GM12878 (cell line): ENCODE measurements around the gene SLX9. TPM values are rescaled to one million over a fixed set of nuclear protein-coding genes. Genes with fewer than 3 reads are reported as not detected.

Source experiments
- ATAC-seq: fragments of 200-7000 bp; cut with Tn5 transposase; 3 replicates; pipeline ENCODE4 v1.9.1; 2020; ENCODE audit warnings: mild to moderate bottlenecking, moderate library complexity
- BruUV-seq: library from RNA; stranded (reverse); fragments of 400-500 nt; replicated peaks from 2 replicates; lab custom pipeline; 2021; lab: Mats Ljungman, UMichigan
- CTCF ChIA-PET: fragments of 300-600 bp; sonication (Branson Sonifier 250); formaldehyde crosslinking; extraction: SDS; loops from one replicate; lab custom pipeline; 2021; ENCODE audit warnings: inconsistent platforms; lab: Yijun Ruan, JAX
- POLR2A ChIA-PET: fragments of 350-600 bp; formaldehyde crosslinking; extraction: SDS; loops from one replicate; lab custom pipeline; 2021; ENCODE audit warnings: inconsistent platforms; lab: Charles Lee
- RAD21 ChIA-PET: fragments of 300-600 bp; sonication (Branson Sonifier 250); formaldehyde crosslinking; loops from one replicate; lab custom pipeline; 2023; ENCODE audit warnings: antibody characterized with exemption; ENCODE audit not compliant: unreplicated experiment; lab: Charles Lee
- SMC1A ChIA-PET: fragments of 300-600 bp; sonication (Branson Sonifier 250); formaldehyde crosslinking; loops from one replicate; lab custom pipeline; 2023; ENCODE audit not compliant: unreplicated experiment, uncharacterized antibody; lab: Charles Lee
- DNase-seq: peaks from one replicate; pipeline ENCODE4 v3.0.0-alpha.2; 2011; ENCODE audit warnings: low read depth, low spot score
- FAIRE-seq: peaks from 3 replicates; lab custom pipeline; 2011; peaks lifted over from hg19 to GRCh38; lab: Jason Lieb, UNC
- H2AFZ ChIP-seq: 2 replicates; pipeline ENCODE4 v1.6.0; 2011; ENCODE audit warnings: low read depth, low read length, control low read depth; ENCODE audit not compliant: control insufficient read depth
- H3K27ac ChIP-seq: 2 replicates; pipeline ENCODE4 v1.5.1; 2011; ENCODE audit warnings: control low read depth; ENCODE audit not compliant: control insufficient read depth, insufficient read depth
- H3K27me3 ChIP-seq, 2 experiments: replicated peaks in 1 of 2; 2 replicates each; pipeline versions ENCODE4 v1.6.0 to v1.6.1; 2011; ENCODE audit warnings: low read length in 1 of 2; ENCODE audit not compliant: control insufficient read depth in 2 of 2, insufficient read depth in 2 of 2
- H3K36me3 ChIP-seq, 2 experiments: 2 replicates each; pipeline ENCODE4 v1.5.1; 2011; ENCODE audit warnings: low read length in 1 of 2; ENCODE audit not compliant: control insufficient read depth in 2 of 2, insufficient read depth in 2 of 2
- H3K4me1 ChIP-seq: 2 replicates; pipeline ENCODE4 v1.6.1; 2011; ENCODE audit warnings: mild to moderate bottlenecking, low read length, moderate library complexity, mixed read lengths; ENCODE audit not compliant: control insufficient read depth, insufficient read depth
- H3K4me2 ChIP-seq: 2 replicates; pipeline ENCODE4 v1.6.0; 2011; ENCODE audit warnings: control low read depth; ENCODE audit not compliant: control insufficient read depth, insufficient read depth
- H3K4me3 ChIP-seq: fragments of 200-600 bp; sonication (generic); 2 replicates; pipeline ENCODE4 v1.5.1; 2016
- H3K79me2 ChIP-seq: 2 replicates; pipeline ENCODE4 v1.6.0; 2011; ENCODE audit warnings: low read length; ENCODE audit not compliant: control insufficient read depth, insufficient read depth
- H3K9ac ChIP-seq: 2 replicates; pipeline ENCODE4 v1.8.0; 2011; ENCODE audit warnings: low read length, control low read depth, mixed read lengths; ENCODE audit not compliant: control insufficient read depth, insufficient read depth
- H3K9me3 ChIP-seq: replicated peaks from 3 replicates; pipeline ENCODE4 v1.5.1; 2011; ENCODE audit warnings: mild to moderate bottlenecking, low read length; ENCODE audit not compliant: control insufficient read depth, insufficient read depth
- H4K20me1 ChIP-seq: 2 replicates; pipeline ENCODE4 v1.6.0; 2011; ENCODE audit not compliant: control insufficient read depth, insufficient read depth
- ATF3 ChIP-seq: IDR thresholded peaks from 2 replicates; pipeline ENCODE4 v1.6.1; 2011; ENCODE audit warnings: low read depth, mild to moderate bottlenecking, low read length, moderate library complexity, borderline replicate concordance; ENCODE audit errors: extremely low read depth
- E2F8 ChIP-seq: fragments of 450-650 bp; IDR thresholded peaks from 2 replicates; pipeline ENCODE4 v1.6.1; 2018; ENCODE audit warnings: mild to moderate bottlenecking, low read depth, moderate library complexity; ENCODE audit not compliant: partially characterized antibody
- EED ChIP-seq: sonication (generic); IDR thresholded peaks from 2 replicates; pipeline ENCODE4 v1.6.1; 2016; ENCODE audit warnings: antibody characterized with exemption, low read depth
- ELK1 ChIP-seq: IDR thresholded peaks from 2 replicates; pipeline ENCODE4 v1.6.1; 2012; ENCODE audit warnings: low read depth, low read length, improper control_type of control experiment
- EZH2 ChIP-seq: IDR thresholded peaks from 2 replicates; pipeline ENCODE4 v1.6.1; 2012; ENCODE audit warnings: low read depth, mild to moderate bottlenecking, control low read depth, inconsistent platforms, low read length, borderline replicate concordance; ENCODE audit not compliant: control insufficient read depth
- FOS ChIP-seq: IDR thresholded peaks from 3 replicates; pipeline ENCODE4 v1.6.1; 2011; ENCODE audit warnings: borderline replicate concordance; ENCODE audit not compliant: insufficient read length; ENCODE audit errors: extremely low read depth
- GABPA ChIP-seq: IDR thresholded peaks from 2 replicates; pipeline ENCODE4 v1.6.1; 2014; ENCODE audit warnings: antibody characterized with exemption, low read depth, mild to moderate bottlenecking, inconsistent platforms
- GATAD2B ChIP-seq: fragments of 450-650 bp; conservative IDR thresholded peaks from 2 replicates; pipeline ENCODE4 v1.6.1; 2017; ENCODE audit warnings: low read depth, mild to moderate bottlenecking, moderate library complexity
- RBBP5 ChIP-seq: fragments of 200-600 bp; sonication (generic); conservative IDR thresholded peaks from 2 replicates; pipeline ENCODE4 v1.6.1; 2016
- SUZ12 ChIP-seq: fragments of 200-600 bp; sonication (generic); IDR thresholded peaks from one replicate; pipeline ENCODE4 v1.6.1; 2018; ENCODE audit warnings: antibody characterized with exemption, mild to moderate bottlenecking; ENCODE audit not compliant: unreplicated experiment
- TARDBP ChIP-seq: IDR thresholded peaks from 2 replicates; pipeline ENCODE4 v1.6.1; 2016; ENCODE audit warnings: borderline replicate concordance
- WGBS: methylation state at CpG from one replicate; pipeline ENCODE4 v1.1.6; 2016; ENCODE audit warnings: low lambda C conversion rate; ENCODE audit not compliant: insufficient replicate concordance, insufficient coverage; ENCODE audit errors: missing lambda C conversion rate; 5-methylcytosine and 5-hydroxymethylcytosine counted together
- in situ Hi-C: fragments of 300-500 bp; cut with MboI; formaldehyde crosslinking; loops from 9 replicates; pipeline ENCODE4 v1.14.3; 2018; ENCODE audit warnings: mixed read lengths
- intact Hi-C: fragments of 100-400 bp; cut with micrococcal nuclease; formaldehyde crosslinking; loops from one replicate; pipeline ENCODE4 v1.14.2; 2022; ENCODE audit not compliant: unreplicated experiment
- polyA plus RNA-seq, 11 experiments: library from polyadenylated mRNA; depleted of rRNA in 4 of 11; unstranded in 6 of 11; stranded (reverse) in 5 of 11; fragments of >200 nt; fragmentation: Nextera tagmentation in 4 of 11; fragmentation: Illumina TruSeq in 1 of 11; extraction: Ambion mirVana in 4 of 11; extraction: Trizol in 1 of 11; gene quantifications; 1 replicate in 1 of 11; 2 replicates in 10 of 11; pipeline versions ENCODE4 v1.2.1 to v1.2.3, GENCODE V29; 2011 to 2016; ENCODE audit warnings: inconsistent platforms in 2 of 11, missing spikeins in 2 of 11, low read depth in 1 of 11
- total RNA-seq, 4 experiments: library from RNA; depleted of rRNA in 3 of 4; stranded (reverse); fragments of >200 nt in 3 of 4; fragmentation: Illumina TruSeq in 1 of 4; extraction: Trizol in 1 of 4; gene quantifications; 2 replicates each; pipeline versions ENCODE4 v1.2.1 to v1.2.3, GENCODE V29; 2013 to 2021

The SLX9 gene
- total and polyA plus RNA-seq, 10 of the 15 experiments (the other 5 are each of a cell fraction or from before 2014, with no cell fraction given) = 0.69 to 81.3 (median 33.9) TPM

- no peaks in the 10 kb centered on the region for H4K20me1 ChIP-seq
- POLR2A ChIA-PET = interaction anchor here (0.6 to 1.8 kb wide), 2 partner anchors 40 to 448 kb away, joined by 8 to 9 read pairs; no protein-coding TSS in a partner anchor
Observed at GRCh38 chr21:44891631-44892031, 48.2 kb upstream of the SLX9 start.

More at GRCh38 chr21:44891631-44892031, 48.2 kb upstream of the SLX9 start:
- FAIRE-seq (no peak), ATAC-seq (no peak), DNase-seq (no peak)
- Histone ChIP-seq H3K27me3 (no peaks in the 10 kb centered on the region), H3K9ac (no peak overlapping the region), H3K27ac (no peak overlapping the region), H3K4me3 (no peak overlapping the region), H3K9me3 (no peaks in the 10 kb centered on the region), H3K4me1 (no peaks in the 10 kb centered on the region), H3K36me3 (peaks cover 0 to 3% of the 10 kb centered on the region in 2 experiments; a peak in 1 of 4 replicates), H3K79me2 (no peaks in the 10 kb centered on the region), H2AFZ (no peak overlapping the region), H3K4me2 (no peak overlapping the region)
- ChIA-PET SMC1A (interaction anchor here (0.8 to 6.1 kb wide), 4 partner anchors 11 to 41 kb away, joined by 4 to 56 read pairs (median 5); no protein-coding TSS in a partner anchor), CTCF (interaction anchor here (1.0 to 5.5 kb wide), 10 partner anchors 10 to 239 kb away, joined by 3 to 80 read pairs (median 6); no protein-coding TSS in a partner anchor), RAD21 (interaction anchor here (0.8 to 3.9 kb wide), 4 partner anchors 18 to 50 kb away, joined by 5 to 32 read pairs (median 8); partner anchors contain the start of gene PTTG1IP)
- intact Hi-C loops (loop anchor here (1.0 kb wide), 1 partner anchor 40 kb away; no protein-coding TSS in a partner anchor), in situ Hi-C loops (no loop called here)
- no TSS peak for BruUV-seq
- 97% methylated on average over 15 of the region's 15 CpGs for WGBS
- TF ChIP-seq GATAD2B (no peak), EZH2 (no peak), FOS (no peak), TARDBP (no peak), ELK1 (no peak), RBBP5 (no peak), ATF3 (no peak), E2F8 (no peak), SUZ12 (no peak), GABPA (no peak), EED (no peak)
